SK-N-SH treated with all-trans-retinoic acid at 6 μM for 48 hours (cell line): ENCODE results near the gene GNA15.
"Not testable (repeated sequence)": the region's sequence is repeated elsewhere in the genome, so short reads cannot be mapped to it uniquely, and the experiment has no call there.

Experiments
- ATAC-seq: fragments of 200-7000 bp; cut with Tn5 transposase; 3 replicates; pipeline ENCODE4 v1.9.1; 2020; ENCODE audit warnings: mild to moderate bottlenecking, moderate library complexity
- ARNTL ChIP-seq: fragments of 450-650 bp; formaldehyde crosslinking; IDR thresholded peaks from 2 replicates; pipeline ENCODE4 v1.5.0; 2020; ENCODE audit warnings: low read depth, mild to moderate bottlenecking, moderate library complexity, borderline replicate concordance
- CREB5 ChIP-seq: fragments of 250-450 bp; sonication (Bioruptor Pico); IDR thresholded peaks from 2 replicates; pipeline ENCODE4 v1.5.1; 2020; ENCODE audit warnings: low read depth, mild to moderate bottlenecking, moderate library complexity
- CSDC2 ChIP-seq: fragments of 250-450 bp; sonication (Bioruptor Pico); IDR thresholded peaks from 2 replicates; pipeline ENCODE4 v1.5.0; 2020; ENCODE audit warnings: mild to moderate bottlenecking, moderate library complexity
- CSRNP3 ChIP-seq: fragments of 250-450 bp; sonication (Bioruptor Pico); IDR thresholded peaks from 2 replicates; pipeline ENCODE4 v1.5.1; 2021; ENCODE audit warnings: mild to moderate bottlenecking, moderate library complexity
- ESRRG ChIP-seq: fragments of 250-450 bp; sonication (Bioruptor Pico); IDR thresholded peaks from 2 replicates; pipeline ENCODE4 v1.6.1; 2021; ENCODE audit warnings: mild to moderate bottlenecking
- GLIS3 ChIP-seq: fragments of 250-450 bp; sonication (Bioruptor Pico); IDR thresholded peaks from 2 replicates; pipeline ENCODE4 v1.5.0; 2020; ENCODE audit warnings: mild to moderate bottlenecking, moderate library complexity
- ISL1 ChIP-seq: fragments of 250-450 bp; sonication (Bioruptor Pico); IDR thresholded peaks from 2 replicates; pipeline ENCODE4 v2.1.2; 2022; ENCODE audit warnings: mild to moderate bottlenecking, moderate library complexity
- OSR1 ChIP-seq: fragments of 250-450 bp; sonication (Bioruptor Pico); IDR thresholded peaks from 2 replicates; pipeline ENCODE4 v1.8.0; 2022; ENCODE audit warnings: moderate library complexity, mild to moderate bottlenecking, inconsistent platforms
- PATZ1 ChIP-seq: fragments of 250-450 bp; sonication (Bioruptor Pico); IDR thresholded peaks from 2 replicates; pipeline ENCODE4 v1.8.0; 2020; ENCODE audit warnings: mild to moderate bottlenecking, moderate library complexity, borderline replicate concordance
- POU6F1 ChIP-seq: fragments of 250-450 bp; sonication (Bioruptor Pico); IDR thresholded peaks from 2 replicates; pipeline ENCODE4 v1.8.0; 2021; ENCODE audit warnings: low read depth, mild to moderate bottlenecking, moderate library complexity, borderline replicate concordance
- PPARA ChIP-seq: fragments of 250-450 bp; sonication (Bioruptor Pico); IDR thresholded peaks from 2 replicates; pipeline ENCODE4 v1.5.0; 2020; ENCODE audit warnings: mild to moderate bottlenecking, borderline replicate concordance
- RARB ChIP-seq: fragments of 250-450 bp; sonication (Bioruptor Pico); IDR thresholded peaks from 2 replicates; pipeline ENCODE4 v1.8.0; 2021; ENCODE audit warnings: mild to moderate bottlenecking, moderate library complexity
- SNAI2 ChIP-seq: fragments of 250-450 bp; sonication (Bioruptor Pico); IDR thresholded peaks from 2 replicates; pipeline ENCODE4 v1.5.0; 2020; ENCODE audit warnings: mild to moderate bottlenecking, moderate library complexity
- TCF4 ChIP-seq: fragments of 250-450 bp; sonication (Bioruptor Pico); IDR thresholded peaks from 2 replicates; pipeline ENCODE4 v1.8.0; 2021; ENCODE audit warnings: mild to moderate bottlenecking, moderate library complexity, borderline replicate concordance
- TOX ChIP-seq: fragments of 250-450 bp; sonication (Bioruptor Pico); IDR thresholded peaks from 2 replicates; pipeline ENCODE4 v1.8.0; 2021; ENCODE audit warnings: mild to moderate bottlenecking, moderate library complexity, borderline replicate concordance
- TSHZ2 ChIP-seq: fragments of 250-450 bp; sonication (Bioruptor Pico); IDR thresholded peaks from 2 replicates; pipeline ENCODE4 v1.5.0; 2020; ENCODE audit warnings: mild to moderate bottlenecking, moderate library complexity
- ZFP3 ChIP-seq: fragments of 250-450 bp; sonication (Bioruptor Pico); IDR thresholded peaks from 2 replicates; pipeline ENCODE4 v1.5.0; 2020; ENCODE audit warnings: mild to moderate bottlenecking, moderate library complexity
- ZFP30 ChIP-seq: fragments of 450-650 bp; formaldehyde crosslinking; IDR thresholded peaks from 2 replicates; pipeline ENCODE4 v1.5.0; 2022; ENCODE audit warnings: mild to moderate bottlenecking, moderate library complexity
- ZNF565 ChIP-seq: fragments of 450-650 bp; formaldehyde crosslinking; conservative IDR thresholded peaks from 2 replicates; pipeline ENCODE4 v1.5.0; 2020; ENCODE audit warnings: low read depth, mild to moderate bottlenecking, moderate library complexity
- ZNF70 ChIP-seq: fragments of 450-650 bp; formaldehyde crosslinking; IDR thresholded peaks from 2 replicates; pipeline ENCODE4 v1.5.0; 2020; ENCODE audit warnings: mild to moderate bottlenecking, moderate library complexity

GNA15 gene

GRCh38 chr19:3135961-3136683 lies at the start of gene GNA15:
GNA15 (plus strand) TSS chr19:3136033; CDS start chr19:3136451, 418 bp downstream.
- ATAC-seq = no peak
- TF ChIP-seq POU6F1 (no peak), ISL1 (CRISPR knock-in tag) (no peak), CREB5 (no peak), SNAI2 (CRISPR knock-in tag) (no peak), ZFP3 (CRISPR knock-in tag) (no peak), ZFP30 (CRISPR knock-in tag) (no peak), PPARA (CRISPR knock-in tag) (no peak)

GRCh38 chr19:3087769-3088168 lies 48.1 kb upstream of the GNA15 start:
- ATAC-seq = no peak
- TF ChIP-seq PATZ1 (CRISPR knock-in tag) (no peak), TCF4 (no peak), OSR1 (no peak), ESRRG (no peak), ZFP3 (CRISPR knock-in tag) (no peak), CSDC2 (CRISPR knock-in tag) (no peak), ZFP30 (CRISPR knock-in tag) (no peak), ZNF565 (CRISPR knock-in tag) (no peak), SNAI2 (CRISPR knock-in tag) (no peak), ISL1 (CRISPR knock-in tag) (no peak), CSRNP3 (no peak), ARNTL (no peak), ZNF70 (CRISPR knock-in tag) (no peak), GLIS3 (CRISPR knock-in tag) (no peak), PPARA (CRISPR knock-in tag) (no peak), TOX (CRISPR knock-in tag) (no peak), TSHZ2 (no peak), POU6F1 (no peak), RARB (no peak)

GRCh38 chr19:3089299-3089855 lies 46.5 kb upstream of the GNA15 start:
- not testable (repeated sequence) for ATAC-seq
